SK-N-SH (cell line): ENCODE results near the gene ZMIZ1. TPM values are rescaled to one million over a fixed set of nuclear protein-coding genes. Genes with fewer than 3 reads are reported as not detected.

ENCODE experiments used
- CTCF ChIA-PET: fragments of 300-600, 350-600 bp; formaldehyde crosslinking; extraction: SDS; loops from one replicate; lab custom pipeline; 2021; lab: Yijun Ruan, JAX
- POLR2A ChIA-PET: fragments of 350-600 bp; sonication (Branson Sonifier 250); formaldehyde crosslinking; extraction: SDS; loops from one replicate; lab custom pipeline; 2020; ENCODE audit warnings: antibody characterized with exemption, inconsistent platforms; lab: Yijun Ruan, JAX
- DNase-seq: peaks from one replicate; pipeline ENCODE4 v3.0.0; 2012
- H2AFZ ChIP-seq: fragments of 200-600 bp; sonication (generic); 2 replicates; pipeline ENCODE4 v1.8.1; 2016; ENCODE audit warnings: antibody characterized with exemption, mild to moderate bottlenecking, low read depth
- H3F3A ChIP-seq: fragments of 200-600 bp; sonication (generic); replicated peaks from 2 replicates; pipeline ENCODE3; 2016; ENCODE audit warnings: antibody characterized with exemption, mild to moderate bottlenecking; ENCODE audit not compliant: insufficient read depth
- H3K27ac ChIP-seq, 2 experiments: fragments of 200-500 bp in 1 of 2; fragments of 200-600 bp in 1 of 2; sonication (Bioruptor generic) in 1 of 2; sonication (generic), shearing (Covaris generic) in 1 of 2; 2 replicates each; pipeline versions ENCODE4 v1.5.1 to v1.6.1; 2014 to 2016; ENCODE audit warnings: low read depth in 2 of 2, inconsistent platforms in 1 of 2, low read length in 1 of 2, mild to moderate bottlenecking in 1 of 2, mixed read lengths in 1 of 2
- H3K27me3 ChIP-seq: fragments of 200-600 bp; sonication (generic), shearing (Covaris generic); 2 replicates; pipeline ENCODE4 v1.6.1; 2016; ENCODE audit warnings: mixed run types; ENCODE audit not compliant: insufficient read depth
- H3K36me3 ChIP-seq, 2 experiments: fragments of 200-500 bp in 1 of 2; fragments of 200-600 bp in 1 of 2; sonication (Bioruptor generic) in 1 of 2; sonication (generic) in 1 of 2; replicated peaks in 1 of 2; 2 replicates each; pipeline versions ENCODE3 to v1.5.1; 2014 to 2016; ENCODE audit warnings: low read length in 1 of 2, mild to moderate bottlenecking in 1 of 2; ENCODE audit not compliant: insufficient read depth in 2 of 2, control insufficient read depth in 1 of 2
- H3K4me1 ChIP-seq, 2 experiments: fragments of 200-500 bp in 1 of 2; fragments of 200-600 bp in 1 of 2; sonication (Bioruptor generic) in 1 of 2; sonication (generic), shearing (Covaris generic) in 1 of 2; 2 replicates each; pipeline versions ENCODE4 v1.5.1 to v1.6.1; 2014 to 2016; ENCODE audit warnings: low read depth in 1 of 2, low read length in 1 of 2, mixed run types in 1 of 2; ENCODE audit not compliant: insufficient read depth in 2 of 2, control insufficient read depth in 1 of 2
- H3K4me2 ChIP-seq: fragments of 200-600 bp; sonication (generic), shearing (Covaris generic); 2 replicates; pipeline ENCODE4 v1.6.1; 2017; ENCODE audit warnings: mixed run types
- H3K4me3 ChIP-seq, 2 experiments: fragments of 200-500 bp in 1 of 2; fragments of 200-600 bp in 1 of 2; sonication (Bioruptor generic) in 1 of 2; sonication (generic), shearing (Covaris generic) in 1 of 2; 2 replicates each; pipeline versions ENCODE4 v1.5.1 to v1.8.1; 2014 to 2016; ENCODE audit warnings: low read depth in 2 of 2, inconsistent platforms in 1 of 2, low read length in 1 of 2, mild to moderate bottlenecking in 1 of 2, mixed read lengths in 1 of 2, moderate library complexity in 1 of 2
- H3K79me2 ChIP-seq: fragments of 200-600 bp; sonication (generic); 2 replicates; pipeline ENCODE4 v1.8.1; 2017; ENCODE audit warnings: mild to moderate bottlenecking; ENCODE audit not compliant: insufficient read depth
- H3K9ac ChIP-seq: fragments of 200-600 bp; sonication (generic); 2 replicates; pipeline ENCODE4 v1.6.1; 2017; ENCODE audit warnings: mixed run types
- H3K9me2 ChIP-seq: fragments of 200-600 bp; sonication (generic); 2 replicates; pipeline ENCODE4 v1.6.1; 2017; ENCODE audit warnings: mixed run types
- H3K9me3 ChIP-seq: fragments of 200-600 bp; sonication (generic); 2 replicates; pipeline ENCODE4 v1.6.1; 2017; ENCODE audit warnings: mixed run types, mild to moderate bottlenecking, moderate library complexity
- H4K20me1 ChIP-seq: fragments of 200-600 bp; sonication (generic); 2 replicates; pipeline ENCODE4 v1.6.1; 2017; ENCODE audit warnings: mild to moderate bottlenecking, mixed run types; ENCODE audit not compliant: insufficient read depth
- CHD2 ChIP-seq: fragments of 150-350 bp; IDR thresholded peaks from 2 replicates; pipeline ENCODE4 v1.6.1; 2018; ENCODE audit warnings: low read length; ENCODE audit not compliant: partially characterized antibody
- FOSL2 ChIP-seq: IDR thresholded peaks from 2 replicates; pipeline ENCODE4 v1.4.0; 2012; ENCODE audit warnings: low read depth, mild to moderate bottlenecking, moderate library complexity, borderline replicate concordance
- FOXM1 ChIP-seq: IDR thresholded peaks from 2 replicates; pipeline ENCODE4 v1.4.0; 2012; ENCODE audit warnings: low read depth, mild to moderate bottlenecking
- JUND ChIP-seq: IDR thresholded peaks from 2 replicates; pipeline ENCODE4 v1.4.0; 2012
- MAX ChIP-seq: IDR thresholded peaks from 2 replicates; pipeline ENCODE4 v1.4.0; 2012; ENCODE audit warnings: low read depth
- MEF2A ChIP-seq: IDR thresholded peaks from 2 replicates; pipeline ENCODE4 v1.4.0; 2012; ENCODE audit warnings: low read depth, borderline replicate concordance
- MXI1 ChIP-seq: IDR thresholded peaks from 2 replicates; pipeline ENCODE4 v1.6.1; 2012; ENCODE audit warnings: mild to moderate bottlenecking, low read depth, low read length, improper control_type of control experiment
- RAD21 ChIP-seq: IDR thresholded peaks from 2 replicates; pipeline ENCODE4 v1.6.1; 2012; ENCODE audit warnings: mild to moderate bottlenecking, low read length
- RXRA ChIP-seq: IDR thresholded peaks from 2 replicates; pipeline ENCODE4 v1.4.0; 2012; ENCODE audit warnings: low read depth, mild to moderate bottlenecking, borderline replicate concordance
- TCF12 ChIP-seq: IDR thresholded peaks from 2 replicates; pipeline ENCODE4 v1.4.0; 2012
- USF2 ChIP-seq: fragments of 150-350 bp; IDR thresholded peaks from 2 replicates; pipeline ENCODE4 v1.6.1; 2017; ENCODE audit warnings: antibody characterized with exemption, low read length, low read depth, borderline replicate concordance
- YY1 ChIP-seq: IDR thresholded peaks from 2 replicates; pipeline ENCODE4 v1.4.0; 2012; ENCODE audit warnings: low read depth, mild to moderate bottlenecking
- WGBS: methylation state at CpG from one replicate; pipeline ENCODE4 v1.1.6; 2017; ENCODE audit warnings: low lambda C conversion rate; 5-methylcytosine and 5-hydroxymethylcytosine counted together
- polyA plus RNA-seq, 3 experiments: library from polyadenylated mRNA; depleted of rRNA; stranded (reverse); fragments of >200 nt; gene quantifications; 2 replicates each; pipeline ENCODE4 v1.2.3, GENCODE V29; 2012
- TF ChIP-seq, protein P1 (sequence below): IDR thresholded peaks from 2 replicates; pipeline ENCODE4 v1.6.1; 2012; ENCODE audit warnings: mild to moderate bottlenecking, low read depth, low read length, moderate library complexity
- TF ChIP-seq, protein P2 (sequence below): IDR thresholded peaks from 2 replicates; pipeline ENCODE4 v1.4.0; 2012; ENCODE audit warnings: low read depth, borderline replicate concordance

The ZMIZ1 gene
- polyA plus RNA-seq, 1 of the 3 experiments (the other 2 are of a cell fraction), result 23.5 TPM

DNA sequence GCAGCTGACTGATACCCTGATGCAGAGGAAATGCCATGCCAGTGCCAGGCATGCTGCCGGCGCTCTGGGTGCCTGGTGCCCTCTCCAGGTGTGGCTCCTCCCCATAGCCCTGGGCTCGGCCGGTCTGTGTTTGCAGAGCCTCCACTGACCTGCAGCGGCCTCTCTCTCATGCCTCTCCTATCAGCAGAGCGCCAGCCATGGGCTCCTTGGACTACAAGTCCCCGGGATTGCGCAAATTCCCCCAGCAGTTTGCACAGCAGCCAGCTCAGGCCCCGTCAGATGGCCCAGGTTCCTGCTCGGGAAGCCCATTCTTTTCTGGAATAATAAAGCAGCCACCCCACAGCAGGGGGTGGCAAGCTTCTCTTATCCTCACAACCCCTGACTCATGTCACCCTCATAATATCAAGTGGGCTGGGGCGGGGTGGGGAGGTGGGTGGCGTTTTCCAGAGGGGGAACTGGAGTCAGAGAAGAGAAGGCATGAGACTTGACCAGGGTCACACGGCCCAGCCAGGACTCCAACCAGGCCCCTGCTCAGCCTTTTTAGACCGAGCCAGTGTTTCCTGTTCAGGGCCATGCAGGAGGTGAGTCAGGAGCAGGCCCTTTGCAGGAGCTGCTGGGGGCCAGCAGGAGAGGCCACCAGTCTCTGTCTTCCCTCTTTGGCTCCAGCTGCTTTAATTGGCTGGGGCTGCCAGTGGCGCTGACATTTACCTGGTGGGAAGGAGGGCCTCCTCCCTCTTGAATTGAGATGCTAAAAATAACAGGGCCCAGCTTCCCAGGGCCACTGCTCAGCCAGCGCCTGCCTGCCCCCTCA, 58.6 kb downstream of the ZMIZ1 start:
- peaks cover 65% of the 10 kb centered on the region for H4K20me1 ChIP-seq
- 0 out of 2 replicates have a peak overlapping the region, but pooled peaks have one; percentile 19 for H3K4me2 ChIP-seq
- POLR2A ChIA-PET, result no interaction called here
- CTCF ChIA-PET, result interaction anchor here (1.2 to 3.0 kb wide), 2 partner anchors 9 to 68 kb away, joined by 3 to 11 read pairs; no protein-coding TSS in a partner anchor
- H3K9ac ChIP-seq, result no peak overlapping the region
- H3K9me3 ChIP-seq, result no peaks in the 10 kb centered on the region
- no peaks in the 10 kb centered on the region for H3K9me2 ChIP-seq
- peaks cover 8 to 39% of the 10 kb centered on the region in 2 experiments for H3K36me3 ChIP-seq
- H3F3A ChIP-seq, result peaks cover 31% of the 10 kb centered on the region
- no peak overlapping the region for H2AFZ ChIP-seq
- H3K27me3 ChIP-seq, result no peaks in the 10 kb centered on the region
- no peak for DNase-seq
- H3K79me2 ChIP-seq, result peaks cover 86% of the 10 kb centered on the region
- H3K27ac ChIP-seq, result peak overlapping the region; percentile 64 to 95
- H3K4me1 ChIP-seq, result peaks cover 46 to 77% of the 10 kb centered on the region in 2 experiments
- no peak overlapping the region for H3K4me3 ChIP-seq
- 51% methylated on average over 13 of the region's 16 CpGs for WGBS
- peak; percentile 24; the same call in 1 of the 2 replicates for TF ChIP-seq FOSL2
- TF ChIP-seq MAX, result 0 out of 2 replicates have a peak, but pooled peaks have one; percentile 32
- TF ChIP-seq TCF12, result no peak
- TF ChIP-seq, all 33 proteins: peak for 2

- 84% methylated on average over 8 of the region's 8 CpGs for WGBS
- Histone ChIP-seq H3K9me2 (no peaks in the 10 kb centered on the region), H3K36me3 (peaks cover 8 to 31% of the 10 kb centered on the region in 2 experiments), H3K9ac (no peak overlapping the region), H3K27ac (peak overlapping the region; percentile 64 to 95), H4K20me1 (peaks cover 62% of the 10 kb centered on the region), H3K9me3 (no peaks in the 10 kb centered on the region), H2AFZ (no peak overlapping the region), H3K79me2 (peaks cover 89% of the 10 kb centered on the region), H3K4me3 (no peak overlapping the region), H3K4me1 (peaks cover 46 to 87% of the 10 kb centered on the region in 2 experiments), H3K4me2 (peak overlapping the region; percentile 74; the same call in 1 of the 2 replicates), H3K27me3 (no peaks in the 10 kb centered on the region), H3F3A (peaks cover 31% of the 10 kb centered on the region)
- ChIA-PET POLR2A (interaction anchor here (0.8 kb wide), 1 partner anchor 64 kb away, joined by 3 read pairs; no protein-coding TSS in a partner anchor), CTCF (interaction anchor here (1.2 to 1.9 kb wide), 3 partner anchors 57 to 1081 kb away, joined by 4 to 5 read pairs (median 4); no protein-coding TSS in a partner anchor)
- no peak for DNase-seq
- TF ChIP-seq MAX, result no peak
- no peak for TF ChIP-seq YY1
- TF ChIP-seq CHD2, result no peak
- TF ChIP-seq, protein P1, sequence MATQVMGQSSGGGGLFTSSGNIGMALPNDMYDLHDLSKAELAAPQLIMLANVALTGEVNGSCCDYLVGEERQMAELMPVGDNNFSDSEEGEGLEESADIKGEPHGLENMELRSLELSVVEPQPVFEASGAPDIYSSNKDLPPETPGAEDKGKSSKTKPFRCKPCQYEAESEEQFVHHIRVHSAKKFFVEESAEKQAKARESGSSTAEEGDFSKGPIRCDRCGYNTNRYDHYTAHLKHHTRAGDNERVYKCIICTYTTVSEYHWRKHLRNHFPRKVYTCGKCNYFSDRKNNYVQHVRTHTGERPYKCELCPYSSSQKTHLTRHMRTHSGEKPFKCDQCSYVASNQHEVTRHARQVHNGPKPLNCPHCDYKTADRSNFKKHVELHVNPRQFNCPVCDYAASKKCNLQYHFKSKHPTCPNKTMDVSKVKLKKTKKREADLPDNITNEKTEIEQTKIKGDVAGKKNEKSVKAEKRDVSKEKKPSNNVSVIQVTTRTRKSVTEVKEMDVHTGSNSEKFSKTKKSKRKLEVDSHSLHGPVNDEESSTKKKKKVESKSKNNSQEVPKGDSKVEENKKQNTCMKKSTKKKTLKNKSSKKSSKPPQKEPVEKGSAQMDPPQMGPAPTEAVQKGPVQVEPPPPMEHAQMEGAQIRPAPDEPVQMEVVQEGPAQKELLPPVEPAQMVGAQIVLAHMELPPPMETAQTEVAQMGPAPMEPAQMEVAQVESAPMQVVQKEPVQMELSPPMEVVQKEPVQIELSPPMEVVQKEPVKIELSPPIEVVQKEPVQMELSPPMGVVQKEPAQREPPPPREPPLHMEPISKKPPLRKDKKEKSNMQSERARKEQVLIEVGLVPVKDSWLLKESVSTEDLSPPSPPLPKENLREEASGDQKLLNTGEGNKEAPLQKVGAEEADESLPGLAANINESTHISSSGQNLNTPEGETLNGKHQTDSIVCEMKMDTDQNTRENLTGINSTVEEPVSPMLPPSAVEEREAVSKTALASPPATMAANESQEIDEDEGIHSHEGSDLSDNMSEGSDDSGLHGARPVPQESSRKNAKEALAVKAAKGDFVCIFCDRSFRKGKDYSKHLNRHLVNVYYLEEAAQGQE, result no peak
- TF ChIP-seq FOXM1, result no peak; the same call in 1 of the 2 replicates
- no peak for TF ChIP-seq RXRA
- TF ChIP-seq JUND, result no peak
- TF ChIP-seq, protein P2, sequence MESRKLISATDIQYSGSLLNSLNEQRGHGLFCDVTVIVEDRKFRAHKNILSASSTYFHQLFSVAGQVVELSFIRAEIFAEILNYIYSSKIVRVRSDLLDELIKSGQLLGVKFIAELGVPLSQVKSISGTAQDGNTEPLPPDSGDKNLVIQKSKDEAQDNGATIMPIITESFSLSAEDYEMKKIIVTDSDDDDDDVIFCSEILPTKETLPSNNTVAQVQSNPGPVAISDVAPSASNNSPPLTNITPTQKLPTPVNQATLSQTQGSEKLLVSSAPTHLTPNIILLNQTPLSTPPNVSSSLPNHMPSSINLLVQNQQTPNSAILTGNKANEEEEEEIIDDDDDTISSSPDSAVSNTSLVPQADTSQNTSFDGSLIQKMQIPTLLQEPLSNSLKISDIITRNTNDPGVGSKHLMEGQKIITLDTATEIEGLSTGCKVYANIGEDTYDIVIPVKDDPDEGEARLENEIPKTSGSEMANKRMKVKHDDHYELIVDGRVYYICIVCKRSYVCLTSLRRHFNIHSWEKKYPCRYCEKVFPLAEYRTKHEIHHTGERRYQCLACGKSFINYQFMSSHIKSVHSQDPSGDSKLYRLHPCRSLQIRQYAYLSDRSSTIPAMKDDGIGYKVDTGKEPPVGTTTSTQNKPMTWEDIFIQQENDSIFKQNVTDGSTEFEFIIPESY, result no peak
- TF ChIP-seq MEF2A, result no peak
- no peak for TF ChIP-seq MXI1
- no peak for TF ChIP-seq RAD21
- no peak for TF ChIP-seq USF2
These were observed 59.6 kb downstream of the ZMIZ1 start for GRCh38 chr10:79128241-79128922.
